Suppressor macrophage treated with lipopolysaccharide for 4 hours (primary cell): ENCODE results near the gene NFS1.
"Not testable (repeated sequence)": the region's sequence is repeated elsewhere in the genome, so short reads cannot be mapped to it uniquely, and the experiment has no call there.

Experiments
- DNase-seq: peaks from one replicate; pipeline ENCODE4 v3.0.0-alpha.2; 2020

NFS1 gene

DNA sequence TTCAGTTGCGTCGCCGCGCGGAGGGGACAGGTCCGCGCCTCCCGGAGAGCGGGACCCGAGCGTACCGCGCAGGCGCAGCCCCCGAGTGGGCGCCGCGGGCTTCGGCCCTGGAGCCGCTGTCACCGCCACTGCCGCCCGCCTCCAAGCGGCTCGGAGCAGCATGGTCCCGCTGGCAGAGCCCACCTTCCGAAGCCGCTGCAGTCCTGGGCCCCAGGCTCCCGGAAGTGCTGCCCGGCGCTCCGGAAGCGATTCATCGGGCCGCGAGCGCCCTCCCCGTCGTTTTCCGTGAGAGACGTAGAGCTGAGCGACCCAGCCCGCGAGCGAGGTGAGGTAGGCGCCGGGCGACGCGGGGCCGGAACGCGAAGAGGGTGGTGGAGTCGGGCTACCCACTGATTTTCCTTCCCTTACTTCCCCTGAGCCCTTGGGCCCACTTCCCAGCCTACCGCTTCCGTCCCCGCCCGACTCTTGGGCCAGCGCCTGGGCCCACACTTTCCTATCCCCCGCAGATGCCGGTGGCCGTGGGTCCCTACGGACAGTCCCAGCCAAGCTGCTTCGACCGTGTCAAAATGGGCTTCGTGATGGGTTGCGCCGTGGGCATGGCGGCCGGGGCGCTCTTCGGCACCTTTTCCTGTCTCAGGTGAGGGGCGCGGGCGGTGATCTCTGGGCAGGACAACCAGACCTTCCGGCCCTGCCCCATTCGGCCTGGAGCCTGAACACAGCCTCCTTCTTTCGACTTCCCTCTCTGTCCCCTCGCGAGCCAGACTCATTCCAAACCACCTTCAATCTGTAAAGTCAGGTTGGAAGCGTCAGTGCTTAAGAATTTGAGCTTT, at the start of gene NFS1, which contains the start of gene ROMO1:
TSS of gene NFS1 (minus strand) at position 226 of the 830 bp plus-strand sequence. CDS start at position 162, 64 bp downstream.
TSS of gene ROMO1 (plus strand) at position 279 of the 830 bp plus-strand sequence. CDS start at position 507, 228 bp downstream.
- peak; percentile 91 for DNase-seq

DNA sequence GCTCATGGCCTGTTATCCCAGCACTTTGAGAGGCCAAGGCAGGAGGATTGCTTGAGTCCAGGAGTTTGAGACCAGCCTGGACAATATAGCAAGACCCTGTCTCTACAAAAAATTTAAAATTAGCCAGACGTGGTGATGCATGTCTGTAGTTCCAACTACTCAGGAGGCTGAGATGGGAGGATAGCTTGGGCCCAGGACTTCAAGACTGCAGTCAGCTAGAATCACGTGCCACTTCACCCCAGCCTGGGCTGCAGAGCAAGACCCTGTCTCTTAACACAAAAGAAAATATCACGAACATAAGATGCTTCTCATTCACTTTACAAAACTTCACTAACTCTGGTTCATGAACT, 45.3 kb upstream of the NFS1 start:
- DNase-seq = not testable (repeated sequence)

DNA sequence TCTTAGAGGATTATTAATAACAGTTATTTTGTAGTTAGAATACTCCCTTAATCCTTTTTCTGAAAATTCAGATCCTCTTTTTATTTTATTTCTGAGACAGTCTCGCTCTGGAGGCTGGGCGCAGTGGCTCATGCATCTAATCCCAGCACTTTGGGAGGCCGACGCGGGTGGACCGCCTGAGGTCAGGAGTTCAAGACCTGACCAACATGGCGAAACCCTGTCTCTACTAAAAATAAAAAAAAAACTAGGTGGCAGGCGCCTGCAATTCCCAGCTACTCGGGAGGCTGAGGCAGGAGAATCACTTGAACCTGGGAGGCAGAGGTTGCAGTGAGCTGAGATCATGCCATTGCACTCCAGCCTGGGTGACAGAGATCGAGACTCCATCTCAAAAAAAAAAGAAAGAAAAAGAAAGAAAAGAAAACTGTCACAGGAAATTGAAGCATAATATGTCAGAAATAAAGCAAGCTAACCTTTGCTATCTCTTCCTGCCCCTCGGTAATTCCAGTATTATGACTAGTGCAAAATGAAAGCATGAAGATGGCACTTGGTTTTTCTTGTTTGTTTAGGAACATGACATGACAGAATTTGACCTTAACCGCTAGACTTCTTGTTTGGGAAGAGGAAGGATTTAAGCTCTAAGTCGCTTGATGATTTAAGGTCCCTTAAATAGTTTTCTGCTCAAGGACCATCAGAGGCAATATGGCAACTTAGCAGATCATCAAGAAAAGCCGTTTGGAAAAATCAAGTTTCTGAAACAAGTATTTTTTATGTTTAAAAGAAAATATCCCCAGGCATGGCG, 44.7 kb upstream of the NFS1 start:
- DNase-seq = peak; percentile 82

DNA sequence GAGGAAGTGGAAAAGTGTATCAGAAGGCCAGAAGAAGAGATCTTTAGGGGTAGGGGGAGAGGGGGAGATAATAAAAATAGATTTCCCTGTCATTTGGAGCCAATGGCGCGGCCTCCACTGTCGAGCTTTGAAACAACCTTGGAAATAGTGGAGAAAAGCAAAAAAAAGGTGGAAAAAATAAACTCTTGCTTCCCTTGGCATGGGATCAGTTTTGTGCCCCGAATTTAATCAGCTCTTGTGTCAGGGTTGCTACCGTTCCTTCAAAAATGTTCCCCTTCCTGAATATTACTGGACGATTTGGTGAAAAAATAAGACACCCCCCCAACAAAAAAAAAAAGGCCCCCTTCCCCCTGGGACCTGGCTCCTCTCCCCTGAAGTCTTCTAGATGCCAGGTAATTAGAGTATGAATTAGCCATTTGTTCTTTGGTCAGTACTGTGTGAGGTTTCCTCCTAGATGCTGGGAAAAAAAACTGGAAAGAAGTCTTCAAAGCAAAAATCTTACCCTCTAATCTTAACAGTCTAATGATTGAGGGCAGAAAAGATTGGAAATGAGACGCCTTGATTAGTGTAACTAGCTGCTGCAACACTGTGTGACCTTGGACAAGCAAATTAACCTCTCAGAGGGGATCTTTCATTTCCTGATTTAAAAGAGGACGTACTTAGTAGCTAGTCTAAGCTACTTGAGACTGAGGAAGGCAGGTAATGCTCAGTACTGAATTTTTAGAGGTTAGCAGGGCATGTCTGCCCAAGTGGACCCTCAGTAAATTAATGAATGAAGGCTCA, 43.8 kb upstream of the NFS1 start:
- DNase-seq = peak; percentile 70

DNA sequence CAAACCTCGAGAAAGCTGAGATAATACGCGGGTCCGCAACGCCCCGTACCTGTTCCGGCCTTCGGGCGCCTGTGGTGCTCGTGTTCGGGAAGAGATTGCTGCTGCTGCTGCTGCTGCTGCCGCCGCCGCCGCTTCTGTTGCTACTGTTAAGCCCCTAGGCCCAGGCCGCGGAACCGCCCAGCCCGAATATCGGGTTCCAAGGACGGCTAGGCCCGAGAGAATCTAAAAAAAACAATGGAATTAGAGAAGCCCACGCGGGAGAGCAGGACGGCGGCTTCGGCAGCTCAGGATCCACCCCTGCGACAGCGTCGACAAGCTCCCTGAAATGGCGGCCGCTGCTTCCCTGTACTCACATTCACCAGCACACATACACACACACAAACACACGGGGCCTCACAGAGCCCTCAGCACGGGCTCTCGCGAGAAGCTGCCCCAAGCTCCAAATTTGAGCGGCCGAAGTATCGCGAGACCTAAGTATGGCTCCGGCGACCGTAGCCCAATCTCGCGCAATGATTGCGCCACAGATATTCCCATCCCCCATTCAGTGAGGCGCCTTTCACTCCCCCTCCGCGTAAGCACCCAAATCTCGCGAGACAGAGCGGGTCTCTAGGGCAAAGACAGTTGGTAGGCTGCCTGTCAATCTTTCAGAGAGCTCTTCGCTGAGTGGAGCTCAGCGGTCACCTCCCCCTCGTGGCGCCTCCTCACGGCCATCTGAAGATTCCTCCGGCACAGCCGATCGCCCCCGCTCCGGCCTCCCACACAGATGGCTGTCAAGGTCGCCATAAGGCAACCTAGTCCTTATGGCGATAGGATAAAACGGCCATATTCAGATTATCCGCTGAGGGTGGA, 43.0 kb upstream of the NFS1 start, which contains the start of gene RBM39:
TSS of gene RBM39 (minus strand) at position 369 of the 849 bp plus-strand sequence. CDS start 1,386 bp downstream, outside the sequence.
- peak; percentile 100 for DNase-seq

DNA sequence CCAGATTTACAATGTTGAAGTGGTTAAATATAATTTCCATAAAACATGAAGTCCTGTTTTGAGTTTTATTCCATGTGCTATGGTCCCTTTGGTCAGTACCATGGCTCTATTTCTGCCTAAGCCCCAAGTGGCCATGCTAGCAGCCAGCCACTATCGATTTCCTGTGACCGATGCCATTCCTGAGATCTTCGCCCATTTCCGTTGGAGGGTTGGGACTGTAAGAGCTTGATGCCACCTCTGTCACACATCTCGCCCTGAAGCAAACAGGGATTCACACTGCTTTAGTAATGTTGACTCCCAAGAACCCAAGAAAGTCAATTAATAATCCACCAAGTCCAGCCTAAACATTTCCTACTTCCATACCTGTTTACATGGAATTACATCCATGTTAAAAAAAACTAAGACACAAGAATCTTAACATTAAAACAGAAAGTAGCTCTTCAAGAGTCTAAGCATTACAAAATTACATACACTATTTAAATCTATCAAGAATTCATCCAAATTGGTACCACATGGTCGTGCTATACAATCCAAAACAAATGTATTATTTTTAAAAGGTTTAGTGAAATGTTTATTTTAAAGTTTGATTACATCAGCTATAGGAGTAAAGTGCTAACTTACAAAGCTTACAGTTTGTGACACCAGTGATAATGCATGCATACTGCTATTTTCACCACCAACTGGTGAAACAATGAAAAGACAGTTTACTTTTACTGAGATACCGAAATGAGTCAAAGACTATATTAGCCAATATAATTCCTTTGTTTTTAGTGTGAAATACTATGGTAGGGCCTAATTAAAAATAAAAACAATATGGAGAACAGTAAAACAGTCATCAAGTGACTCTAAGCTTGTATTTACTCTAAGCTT, 40.4 kb upstream of the NFS1 start:
- DNase-seq = peak; percentile 59

DNA sequence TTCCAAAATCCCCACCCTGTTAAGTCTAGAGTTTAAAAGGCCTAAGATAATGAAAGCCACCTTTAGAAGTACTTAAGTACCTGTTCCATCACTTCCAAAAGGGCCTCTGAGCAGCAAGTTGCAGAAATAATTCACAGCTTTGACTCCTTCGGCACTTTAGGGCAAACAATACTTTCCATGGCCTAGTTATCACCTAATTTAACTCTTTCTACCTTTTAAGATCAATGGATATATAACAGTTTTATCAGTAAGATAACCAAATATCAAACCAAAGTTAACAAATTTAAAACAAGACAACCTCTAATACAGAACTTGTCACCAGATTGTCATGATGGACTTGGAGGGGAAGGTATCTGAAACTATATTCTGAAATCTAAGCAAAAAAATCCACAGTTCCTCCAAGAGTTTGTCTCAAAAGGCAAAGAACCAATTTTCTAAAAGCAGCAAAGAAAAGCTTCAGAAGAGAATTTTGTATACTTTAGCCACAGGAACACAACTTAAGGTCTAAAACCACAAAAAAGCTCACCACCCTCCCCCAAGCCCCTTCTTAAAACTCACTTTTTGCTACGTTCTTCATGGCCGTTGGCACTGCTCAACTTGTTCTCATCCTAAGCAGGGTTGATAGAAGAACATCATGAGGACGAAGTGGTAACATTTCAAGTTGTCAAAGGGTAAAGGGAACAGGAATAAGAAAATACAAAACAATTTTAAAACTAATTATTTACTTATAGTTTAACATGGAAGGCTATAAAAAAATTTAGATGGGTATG, 39.4 kb upstream of the NFS1 start:
- no peak for DNase-seq

DNA sequence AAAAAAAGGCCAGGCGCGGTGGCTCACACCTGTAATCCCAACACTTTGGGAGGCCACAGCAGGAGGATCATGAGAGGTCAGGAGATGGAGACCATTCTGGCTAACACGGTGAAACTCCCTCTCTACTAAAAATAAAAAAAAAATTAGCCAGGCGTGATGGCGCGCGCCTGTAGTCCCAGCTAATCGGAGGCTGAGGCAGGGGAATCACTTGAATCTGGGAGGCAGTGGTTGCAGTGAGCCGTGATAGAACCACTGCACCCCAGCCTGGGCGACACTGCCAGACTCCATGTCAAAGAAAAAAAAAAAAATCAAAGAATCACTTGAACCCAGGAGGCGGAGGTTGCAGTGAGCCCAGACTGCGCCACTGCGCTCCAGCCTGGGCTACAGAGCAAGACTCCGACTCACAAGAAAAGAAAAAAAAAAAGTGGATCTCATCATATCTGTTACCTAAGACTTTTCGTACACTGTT, 38.7 kb upstream of the NFS1 start:
- no peak for DNase-seq

DNA sequence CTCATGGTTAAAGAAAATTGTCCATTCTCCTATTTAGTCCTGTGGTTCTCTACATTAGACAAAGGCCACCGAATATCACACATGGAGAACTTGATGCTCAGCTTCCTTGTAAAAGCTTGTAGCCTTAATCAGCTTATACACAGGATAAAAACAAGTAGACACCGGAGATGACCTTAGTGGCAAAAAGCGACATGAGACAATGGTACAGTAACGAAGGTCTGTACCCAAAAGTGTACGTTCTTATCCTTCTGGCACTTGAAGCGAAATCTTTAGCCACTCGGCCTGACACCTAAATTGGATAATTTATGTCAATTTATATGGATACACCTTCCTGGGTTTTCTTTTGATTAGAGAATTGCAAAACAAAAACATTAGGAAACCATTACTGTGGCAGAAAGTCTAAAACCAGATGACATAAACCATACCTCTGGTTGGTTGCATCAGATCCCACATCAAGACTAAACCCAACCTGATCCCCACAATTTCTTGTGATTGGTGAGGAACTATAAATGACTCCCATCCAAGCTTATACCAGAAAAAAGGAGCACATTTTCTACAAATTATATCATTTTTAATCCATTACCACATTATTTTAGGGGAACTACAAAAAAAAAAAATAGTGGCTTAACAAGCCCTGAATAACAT, 36.8 kb upstream of the NFS1 start:
- no peak for DNase-seq

DNA sequence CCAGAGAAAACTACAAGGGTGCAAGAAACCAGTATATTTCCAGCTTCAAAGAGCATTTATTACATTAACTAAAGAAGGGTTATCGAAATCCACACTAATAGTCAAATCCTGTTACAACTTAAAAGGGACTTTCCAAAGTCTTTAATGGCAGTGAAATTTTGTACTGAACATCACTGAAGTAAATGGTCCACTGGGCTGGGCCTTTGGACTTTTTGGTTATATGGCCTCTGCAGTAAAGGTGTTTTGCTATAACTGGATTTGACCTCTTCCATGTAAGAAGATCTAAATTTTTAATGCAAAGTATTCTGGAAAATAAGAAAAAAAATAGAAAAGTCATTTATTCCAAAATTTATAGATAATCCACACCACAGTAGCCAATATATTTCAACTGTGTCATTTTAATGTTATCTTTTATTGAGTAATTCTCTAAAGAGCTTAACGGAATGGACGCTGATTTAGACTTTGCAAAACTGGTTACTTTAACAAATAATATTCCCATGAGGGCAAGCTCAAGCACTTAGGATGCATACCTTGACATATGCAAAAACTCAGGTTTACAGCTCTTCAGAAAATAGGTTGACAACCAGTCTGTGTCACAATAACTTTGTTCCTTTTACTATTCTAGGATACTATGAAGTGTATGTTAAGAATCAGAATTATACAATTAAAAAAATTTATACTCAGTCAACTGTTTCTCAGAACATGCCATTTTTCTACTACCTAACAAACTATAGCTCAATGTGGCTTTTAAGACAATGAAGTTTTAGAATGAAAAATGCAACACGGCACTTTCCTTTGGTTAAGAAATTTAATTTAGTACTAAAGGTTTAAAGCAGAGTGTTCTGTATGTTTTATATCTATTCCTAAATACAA, 35.9 kb upstream of the NFS1 start:
- no peak for DNase-seq

DNA sequence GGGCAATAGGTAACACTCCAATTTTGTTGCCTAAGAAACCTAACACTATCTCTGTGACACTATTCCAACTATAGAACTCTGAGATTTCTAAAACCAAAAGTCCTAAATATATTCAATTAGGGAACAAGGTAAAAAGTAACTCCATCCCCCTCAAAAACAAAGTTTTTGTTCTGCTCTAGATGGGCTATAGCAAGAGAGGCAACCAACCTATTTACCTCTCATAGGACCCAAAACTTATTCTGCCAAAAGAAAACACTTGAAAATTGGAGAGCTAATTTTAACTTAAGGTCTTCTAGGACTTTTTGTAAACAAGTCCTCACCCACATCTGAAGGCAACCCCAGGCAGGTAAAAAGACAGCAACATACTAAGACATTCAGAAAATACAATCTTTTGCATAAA, 35.2 kb upstream of the NFS1 start:
- no peak for DNase-seq

DNA sequence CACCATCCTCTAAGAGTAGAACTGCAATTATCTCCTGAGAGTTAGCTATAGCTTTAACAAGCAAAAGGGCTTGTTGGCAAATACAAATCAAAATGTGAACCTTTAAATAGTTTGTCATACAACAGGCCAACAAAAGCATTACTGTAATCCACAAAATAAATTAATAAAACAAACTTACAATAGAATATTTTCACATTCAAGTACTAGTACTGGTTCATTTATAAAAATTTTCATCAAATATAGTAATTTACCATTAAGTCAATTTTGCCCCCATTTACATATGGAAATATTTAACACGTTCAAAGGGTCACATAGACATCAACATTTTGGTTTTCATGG, 33.5 kb upstream of the NFS1 start:
- DNase-seq = no peak

DNA sequence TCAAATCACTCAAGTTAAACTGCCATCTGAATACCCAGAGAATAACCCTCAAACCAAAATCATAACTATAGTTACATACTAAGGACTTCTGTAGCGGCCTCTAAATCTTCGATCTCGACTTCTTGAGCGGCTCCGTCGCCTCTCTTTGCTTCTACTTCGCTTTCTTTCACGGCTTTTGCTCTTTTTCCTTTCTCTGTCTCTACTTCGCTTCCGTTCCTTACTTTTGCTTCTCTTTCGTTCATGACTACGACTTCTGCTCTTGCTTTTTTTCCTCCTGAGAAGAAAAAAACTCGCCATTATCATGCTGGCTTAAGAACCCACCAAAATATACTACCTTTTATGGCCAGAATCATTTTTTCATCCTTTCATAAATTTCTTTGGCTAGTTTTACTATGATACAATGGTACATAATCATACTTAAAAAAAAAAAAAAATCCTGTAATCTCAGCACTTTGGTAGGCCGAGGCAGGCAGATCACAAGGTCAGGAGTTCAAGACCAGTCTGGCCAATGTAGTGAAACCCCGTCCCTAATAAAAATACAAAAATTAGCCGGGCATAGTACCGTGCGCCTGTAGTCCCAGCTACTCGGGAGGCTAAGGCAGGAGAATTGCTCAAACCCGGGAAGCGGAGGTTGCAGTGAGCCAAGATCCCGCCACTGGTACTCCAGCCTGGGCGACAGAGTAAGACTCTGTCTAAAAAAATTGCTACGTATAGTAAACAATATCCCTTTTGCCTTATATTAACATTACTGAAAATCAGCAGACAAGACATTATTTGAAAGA, 32.9 kb upstream of the NFS1 start:
- no peak for DNase-seq

DNA sequence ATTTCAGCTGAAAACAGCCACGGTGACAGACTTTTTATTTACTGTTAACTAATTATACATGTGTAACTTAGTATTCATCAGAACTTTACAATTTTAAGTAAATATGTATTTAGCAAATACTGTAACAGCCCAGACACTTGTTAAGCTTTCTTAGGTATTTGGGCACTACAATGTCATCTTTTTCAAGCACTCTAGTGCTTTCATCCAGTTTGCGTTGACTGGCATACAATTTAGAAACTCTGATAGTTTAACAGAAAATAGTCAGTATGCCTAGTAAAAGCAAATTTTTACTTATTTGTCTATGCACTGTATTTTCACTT, 32.3 kb upstream of the NFS1 start:
- DNase-seq = no peak

DNA sequence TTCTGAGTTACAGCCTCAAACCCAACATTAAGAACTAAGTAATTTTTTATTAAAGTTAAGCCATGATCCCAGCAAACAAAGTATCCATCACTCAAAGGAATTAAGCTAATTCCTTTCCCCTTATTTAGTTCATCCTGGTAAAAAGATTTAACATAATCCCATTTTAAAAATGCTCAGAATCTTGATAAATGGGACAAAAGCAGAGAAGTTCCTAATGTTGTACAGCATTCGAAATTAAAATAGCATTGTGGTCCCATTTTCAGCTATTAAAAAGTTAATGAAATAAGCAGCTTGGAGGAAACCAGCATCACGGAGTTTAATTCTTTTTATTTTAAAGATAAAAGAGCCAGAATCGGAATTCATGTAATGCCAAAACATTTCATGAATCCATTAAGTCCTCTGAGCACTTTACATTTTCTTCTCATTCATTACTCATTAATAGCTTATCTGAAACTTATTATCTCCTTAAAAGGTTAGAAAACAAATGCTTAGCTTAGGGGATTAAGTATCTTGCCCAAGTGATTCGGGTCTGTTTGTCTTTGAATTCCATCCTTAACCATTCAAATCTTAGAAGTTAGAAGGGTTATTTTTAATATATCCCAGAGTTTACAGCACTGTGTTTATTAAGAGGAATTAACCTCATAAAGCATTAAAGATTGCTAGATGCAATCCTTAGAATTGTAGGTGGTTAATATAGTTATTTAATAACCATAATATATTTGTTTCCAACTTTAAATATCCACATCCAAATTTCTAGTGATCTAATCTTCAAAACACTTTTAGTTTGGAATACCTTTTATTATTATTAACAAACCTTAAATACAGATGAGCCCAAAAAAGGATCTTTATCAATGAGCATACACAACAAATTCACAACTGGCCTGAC, 31.7 kb upstream of the NFS1 start:
- DNase-seq = no peak

DNA sequence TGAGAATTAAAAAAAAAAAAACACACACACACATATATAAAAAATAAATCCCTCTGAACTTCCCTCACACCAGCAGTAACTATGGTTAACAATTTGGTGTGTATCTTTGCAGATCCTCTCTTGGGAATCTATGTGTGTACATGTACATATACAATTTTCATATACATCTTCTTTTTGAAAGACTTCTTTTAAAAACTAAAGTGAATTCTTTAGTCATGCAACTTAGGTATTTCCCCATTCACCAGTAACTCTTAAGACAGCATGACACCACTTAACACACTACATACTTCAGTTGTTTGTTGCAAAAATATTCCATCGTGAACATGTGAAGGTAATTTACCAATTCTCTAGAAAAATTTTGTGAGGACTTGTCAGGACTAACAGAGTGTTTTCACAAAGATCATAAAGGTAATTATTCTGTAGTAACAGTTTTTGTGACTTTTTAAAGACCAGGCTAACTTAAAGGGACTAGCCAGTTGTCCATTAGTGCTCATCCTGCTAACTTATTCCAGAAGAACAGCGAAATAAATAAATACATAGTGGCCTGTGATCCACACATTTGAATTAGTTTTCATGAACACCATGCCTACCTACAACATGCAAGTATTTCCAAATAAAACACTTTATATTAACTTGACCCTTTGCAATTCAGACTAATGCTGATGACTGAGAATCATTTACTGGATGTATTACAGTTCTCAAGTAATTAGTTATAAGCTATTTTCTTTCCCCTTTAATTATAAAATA, 30.9 kb upstream of the NFS1 start:
- no peak for DNase-seq
